Natural killer cell treated with Interleukin-12 subunit alpha and Interleukin-12 subunit beta and Interleukin-15 and Interleukin-18, amount 100 ng/mL, for 72 hours (primary cell): Measurements from ENCODE around the gene PLXNA4. TPM values are rescaled to one million over a fixed set of nuclear protein-coding genes. Genes with fewer than 3 reads are reported as not detected.

Source experiments
- ATAC-seq, 2 donors: fragments of 150-1000 bp; cut with Tn5 transposase in 1 of 2; sonication (Bioruptor Pico), chemical (Tn5 transposase) in 1 of 2; 2 replicates each; pipeline ENCODE4 v1.10.0; 2021
- DNase-seq: peaks from one replicate; pipeline ENCODE4 v3.0.0; 2022; ENCODE audit warnings: low spot score
- H3K27ac Mint-ChIP-seq, 2 donors: 1 replicate in 1 of 2; 2 replicates in 1 of 2; pipeline ENCODE4 v1.8.0; 2022; ENCODE audit warnings: mixed read lengths in 2 of 2, mild to moderate bottlenecking in 1 of 2, moderate library complexity in 1 of 2
- H3K27me3 Mint-ChIP-seq, 2 donors: 1 replicate in 1 of 2; 2 replicates in 1 of 2; pipeline ENCODE4 v1.8.0; 2022; ENCODE audit warnings: mixed read lengths in 2 of 2
- H3K36me3 Mint-ChIP-seq: one replicate; pipeline ENCODE4 v1.8.0; 2022; ENCODE audit warnings: mixed read lengths
- H3K4me1 Mint-ChIP-seq, 2 donors: 1 replicate in 1 of 2; 2 replicates in 1 of 2; pipeline ENCODE4 v1.8.0; 2022; ENCODE audit warnings: low read depth in 2 of 2, mixed read lengths in 2 of 2, mild to moderate bottlenecking in 1 of 2
- H3K4me3 Mint-ChIP-seq: one replicate; pipeline ENCODE4 v1.8.0; 2022; ENCODE audit warnings: mixed read lengths
- H3K9me3 Mint-ChIP-seq: 2 replicates; pipeline ENCODE4 v1.8.0; 2022; ENCODE audit warnings: mixed read lengths
- total RNA-seq, 2 donors: library from RNA; stranded (reverse); gene quantifications; one replicate each; pipeline ENCODE4 v1.2.3, GENCODE V29; 2022

PLXNA4 gene, protein sequence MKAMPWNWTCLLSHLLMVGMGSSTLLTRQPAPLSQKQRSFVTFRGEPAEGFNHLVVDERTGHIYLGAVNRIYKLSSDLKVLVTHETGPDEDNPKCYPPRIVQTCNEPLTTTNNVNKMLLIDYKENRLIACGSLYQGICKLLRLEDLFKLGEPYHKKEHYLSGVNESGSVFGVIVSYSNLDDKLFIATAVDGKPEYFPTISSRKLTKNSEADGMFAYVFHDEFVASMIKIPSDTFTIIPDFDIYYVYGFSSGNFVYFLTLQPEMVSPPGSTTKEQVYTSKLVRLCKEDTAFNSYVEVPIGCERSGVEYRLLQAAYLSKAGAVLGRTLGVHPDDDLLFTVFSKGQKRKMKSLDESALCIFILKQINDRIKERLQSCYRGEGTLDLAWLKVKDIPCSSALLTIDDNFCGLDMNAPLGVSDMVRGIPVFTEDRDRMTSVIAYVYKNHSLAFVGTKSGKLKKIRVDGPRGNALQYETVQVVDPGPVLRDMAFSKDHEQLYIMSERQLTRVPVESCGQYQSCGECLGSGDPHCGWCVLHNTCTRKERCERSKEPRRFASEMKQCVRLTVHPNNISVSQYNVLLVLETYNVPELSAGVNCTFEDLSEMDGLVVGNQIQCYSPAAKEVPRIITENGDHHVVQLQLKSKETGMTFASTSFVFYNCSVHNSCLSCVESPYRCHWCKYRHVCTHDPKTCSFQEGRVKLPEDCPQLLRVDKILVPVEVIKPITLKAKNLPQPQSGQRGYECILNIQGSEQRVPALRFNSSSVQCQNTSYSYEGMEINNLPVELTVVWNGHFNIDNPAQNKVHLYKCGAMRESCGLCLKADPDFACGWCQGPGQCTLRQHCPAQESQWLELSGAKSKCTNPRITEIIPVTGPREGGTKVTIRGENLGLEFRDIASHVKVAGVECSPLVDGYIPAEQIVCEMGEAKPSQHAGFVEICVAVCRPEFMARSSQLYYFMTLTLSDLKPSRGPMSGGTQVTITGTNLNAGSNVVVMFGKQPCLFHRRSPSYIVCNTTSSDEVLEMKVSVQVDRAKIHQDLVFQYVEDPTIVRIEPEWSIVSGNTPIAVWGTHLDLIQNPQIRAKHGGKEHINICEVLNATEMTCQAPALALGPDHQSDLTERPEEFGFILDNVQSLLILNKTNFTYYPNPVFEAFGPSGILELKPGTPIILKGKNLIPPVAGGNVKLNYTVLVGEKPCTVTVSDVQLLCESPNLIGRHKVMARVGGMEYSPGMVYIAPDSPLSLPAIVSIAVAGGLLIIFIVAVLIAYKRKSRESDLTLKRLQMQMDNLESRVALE (N-terminal part only)
- total RNA-seq, result under 1 TPM; 0.14 to 0.21 TPM

- peaks cover 16 to 27% of the 10 kb centered on the region in 2 donors for H3K4me1 Mint-ChIP-seq
- H3K36me3 Mint-ChIP-seq, result no peaks in the 10 kb centered on the region
- peaks cover 36 to 62% of the 10 kb centered on the region in 2 donors for H3K27me3 Mint-ChIP-seq
- ATAC-seq (no peak), DNase-seq (no peak)
- peak within 1 kb of the TSS; percentile 48 for H3K4me3 Mint-ChIP-seq
- H3K27ac Mint-ChIP-seq, result no peak within 1 kb of the TSS
- H3K9me3 Mint-ChIP-seq, result no peaks in the 10 kb centered on the region
Measured at GRCh38 chr7:132575982-132576720, at the start of gene PLXNA4. Gene PLXNA4 (minus strand): TSS chr7:132576470. CDS start chr7:132508693, 67,777 bp downstream.

GRCh38 chr7:132625651-132626050 is 49.4 kb upstream of the PLXNA4 start:
- H3K27ac Mint-ChIP-seq, result no peak overlapping the region
- peaks cover 7 to 15% of the 10 kb centered on the region in 2 donors for H3K27me3 Mint-ChIP-seq
- no peaks in the 10 kb centered on the region for H3K9me3 Mint-ChIP-seq
- no peak for DNase-seq
- no peak for ATAC-seq
- H3K36me3 Mint-ChIP-seq, result no peaks in the 10 kb centered on the region
- H3K4me1 Mint-ChIP-seq, result no peaks in the 10 kb centered on the region
- no peak overlapping the region for H3K4me3 Mint-ChIP-seq

DNA sequence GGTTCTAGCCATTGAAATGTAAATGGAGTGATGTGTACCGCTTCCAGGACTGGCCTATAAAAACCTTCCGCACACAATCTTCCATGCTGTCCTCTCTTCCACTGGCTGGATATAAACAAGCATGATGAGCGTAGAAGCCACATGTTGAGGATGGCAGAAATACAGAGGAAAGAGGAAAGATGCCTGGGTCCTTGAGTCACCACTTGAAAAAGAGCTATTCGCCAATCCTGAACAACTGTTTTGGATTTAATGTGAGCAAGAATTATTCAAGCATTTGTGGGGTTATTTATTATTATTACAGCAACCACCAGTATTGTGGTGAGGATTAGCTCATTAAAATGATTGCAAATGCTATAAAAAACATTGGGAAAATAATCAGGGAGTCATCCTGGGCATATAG is 45.8 kb upstream of the PLXNA4 start:
- Mint-ChIP-seq H3K36me3 (no peaks in the 10 kb centered on the region), H3K4me3 (no peak overlapping the region), H3K27me3 (peaks cover 4 to 7% of the 10 kb centered on the region in 2 donors), H3K4me1 (no peaks in the 10 kb centered on the region), H3K27ac (no peak overlapping the region), H3K9me3 (no peaks in the 10 kb centered on the region)
- DNase-seq (no peak), ATAC-seq (no peak)

GRCh38 chr7:132619967-132620366 is 43.7 kb upstream of the PLXNA4 start:
- H3K4me3 Mint-ChIP-seq, result no peak overlapping the region
- no peaks in the 10 kb centered on the region for H3K9me3 Mint-ChIP-seq
- ATAC-seq (no peak), DNase-seq (no peak)
- no peaks in the 10 kb centered on the region for H3K36me3 Mint-ChIP-seq
- no peaks in the 10 kb centered on the region for H3K4me1 Mint-ChIP-seq
- H3K27me3 Mint-ChIP-seq, result peaks cover 12 to 19% of the 10 kb centered on the region in 2 donors
- no peak overlapping the region for H3K27ac Mint-ChIP-seq

DNA sequence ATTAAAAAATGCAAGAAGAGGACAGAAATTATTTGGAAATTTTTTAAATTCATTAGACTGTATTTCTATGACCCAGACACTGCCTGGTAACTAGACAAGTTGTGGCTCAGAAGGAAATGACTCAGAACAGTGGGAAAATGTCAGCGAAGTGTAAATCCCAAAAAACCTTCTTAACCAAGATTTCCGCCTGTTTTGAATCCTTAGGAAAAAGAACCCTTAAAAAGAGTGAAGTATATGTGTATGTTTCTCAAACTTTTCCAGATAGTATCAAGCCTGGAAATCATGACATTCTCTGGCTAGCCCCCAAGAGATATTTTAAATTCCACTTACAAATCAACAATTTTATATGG is 42.7 kb upstream of the PLXNA4 start:
- Mint-ChIP-seq H3K36me3 (no peaks in the 10 kb centered on the region), H3K4me1 (peaks cover 5 to 6% of the 10 kb centered on the region in 2 donors), H3K9me3 (no peaks in the 10 kb centered on the region), H3K27ac (no peak overlapping the region), H3K4me3 (no peak overlapping the region), H3K27me3 (peaks cover 20 to 29% of the 10 kb centered on the region in 2 donors)
- DNase-seq (no peak), ATAC-seq (no peak)

- H3K27me3 Mint-ChIP-seq, result peaks cover 23 to 33% of the 10 kb centered on the region in 2 donors
- ATAC-seq, result no peak
- H3K9me3 Mint-ChIP-seq, result no peaks in the 10 kb centered on the region
- no peak for DNase-seq
- H3K36me3 Mint-ChIP-seq, result no peaks in the 10 kb centered on the region
- peaks cover 5 to 6% of the 10 kb centered on the region in 2 donors for H3K4me1 Mint-ChIP-seq
- no peak overlapping the region for H3K4me3 Mint-ChIP-seq
- H3K27ac Mint-ChIP-seq, result no peak overlapping the region
Measured at GRCh38 chr7:132618271-132618955, 42.1 kb upstream of the PLXNA4 start.

GRCh38 chr7:132614428-132615318 is 38.4 kb upstream of the PLXNA4 start:
- Mint-ChIP-seq H3K9me3 (no peaks in the 10 kb centered on the region), H3K4me3 (peak overlapping the region; percentile 16), H3K27ac (no peak overlapping the region), H3K36me3 (no peaks in the 10 kb centered on the region), H3K4me1 (peaks cover 5 to 6% of the 10 kb centered on the region in 2 donors), H3K27me3 (peaks cover 24 to 41% of the 10 kb centered on the region in 2 donors)
- DNase-seq (no peak), ATAC-seq (no peak)

DNA sequence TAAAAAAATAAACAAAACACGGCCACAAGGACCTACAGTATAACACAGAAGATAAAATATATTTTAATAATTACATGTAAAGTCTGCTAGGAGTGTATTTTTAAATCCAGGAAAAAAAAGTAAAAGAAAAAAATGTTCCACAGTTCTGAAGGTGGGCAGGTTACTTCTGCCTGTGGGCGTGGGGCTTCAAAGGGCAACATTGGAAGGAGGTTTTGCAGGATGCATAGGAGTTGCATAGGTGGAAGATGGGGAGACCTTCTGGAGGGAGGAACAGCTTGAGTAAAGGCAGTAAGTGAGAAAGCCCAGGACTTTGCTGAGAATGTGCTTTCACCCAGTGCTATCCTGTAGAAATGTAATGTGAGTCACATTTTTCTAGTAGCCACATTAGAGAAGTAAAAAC is 37.5 kb upstream of the PLXNA4 start:
- Mint-ChIP-seq H3K4me1 (peaks cover 5 to 6% of the 10 kb centered on the region in 2 donors), H3K4me3 (no peak overlapping the region), H3K36me3 (no peaks in the 10 kb centered on the region), H3K9me3 (no peaks in the 10 kb centered on the region), H3K27ac (no peak overlapping the region), H3K27me3 (peaks cover 24 to 41% of the 10 kb centered on the region in 2 donors)
- no peak for ATAC-seq
- DNase-seq, result no peak

GRCh38 chr7:132610995-132611394 is 34.7 kb upstream of the PLXNA4 start:
- peaks cover 23 to 37% of the 10 kb centered on the region in 2 donors for H3K27me3 Mint-ChIP-seq
- no peak overlapping the region for H3K4me3 Mint-ChIP-seq
- no peaks in the 10 kb centered on the region for H3K36me3 Mint-ChIP-seq
- no peak overlapping the region for H3K27ac Mint-ChIP-seq
- DNase-seq, result no peak
- no peak for ATAC-seq
- no peaks in the 10 kb centered on the region for H3K9me3 Mint-ChIP-seq
- H3K4me1 Mint-ChIP-seq, result peaks cover 5 to 6% of the 10 kb centered on the region in 2 donors

- DNase-seq (no peak), ATAC-seq (no peak)
- Mint-ChIP-seq H3K9me3 (no peaks in the 10 kb centered on the region), H3K27me3 (peaks cover 20 to 39% of the 10 kb centered on the region in 2 donors), H3K27ac (no peak overlapping the region), H3K4me3 (no peak overlapping the region), H3K4me1 (peaks cover 5 to 6% of the 10 kb centered on the region in 2 donors), H3K36me3 (no peaks in the 10 kb centered on the region)
Measured at GRCh38 chr7:132609906-132610520, 33.7 kb upstream of the PLXNA4 start.

DNA sequence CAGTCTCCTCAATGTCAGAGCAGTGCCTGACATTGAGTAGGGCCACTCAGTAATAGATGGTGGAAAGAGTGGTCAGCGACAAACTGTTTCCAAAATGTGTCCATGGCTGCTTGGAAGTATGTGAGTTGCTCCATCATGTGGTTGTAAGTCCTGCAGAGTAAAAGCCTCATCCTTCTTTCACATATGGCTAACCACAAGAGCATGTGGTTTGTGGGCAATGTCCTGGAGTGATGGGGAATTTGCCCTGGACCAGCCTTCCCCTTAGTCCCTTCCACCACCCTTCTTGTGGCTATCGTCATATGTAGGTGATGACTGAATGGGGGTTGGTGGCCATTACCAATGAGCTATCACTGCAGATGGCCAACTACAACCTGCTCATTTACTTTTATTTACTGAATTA is 33.0 kb upstream of the PLXNA4 start:
- DNase-seq (no peak), ATAC-seq (no peak)
- Mint-ChIP-seq H3K27ac (no peak overlapping the region), H3K27me3 (peaks cover 18 to 37% of the 10 kb centered on the region in 2 donors), H3K4me3 (no peak overlapping the region), H3K36me3 (no peaks in the 10 kb centered on the region), H3K9me3 (no peaks in the 10 kb centered on the region), H3K4me1 (peaks cover under 1 to 2% of the 10 kb centered on the region in 2 donors)
